Spleen (tissue), 11 donors: ENCODE data around the gene ENPEP. TPM values are rescaled to one million over a fixed set of nuclear protein-coding genes. Genes with fewer than 3 reads are reported as not detected.

Experiments used
- polyA plus RNA-seq, 3 donors: library from polyadenylated mRNA; stranded (reverse); fragments of 200-250 nt; gene quantifications; one replicate each; pipeline ENCODE4 v1.2.1, GENCODE V29; 2013
- small RNA-seq, 4 donors: library from RNA; depleted of rRNA; stranded (forward); fragments of <200 nt; gene quantifications; one replicate each; pipeline ENCODE3, GENCODE V24; 2016
- total RNA-seq, 7 donors: library from RNA; depleted of rRNA in 3 of 7; stranded (reverse); fragments of >200 nt in 3 of 7; fragmentation: NEBNext Ultra II Directional in 4 of 7; extraction: Animal tissue kit (Norgen Biotek cat#: 25700) in 4 of 7; gene quantifications; one replicate each; pipeline versions ENCODE4 v1.1.0 to v1.2.1, GENCODE V29; 2016 to 2021
- donor health status: healthy with polysubstance abuse.
- donor health status: DM: no; HTN: no; CAD: no; lungs with moderate emphysema.
- donor health status: DM: no; HTN: no; CAD: no.
- donor health status: Bipolar disorder and iron deficiency.
- donor health status: healthy.
- donor health status: DM: no; HTN: no; CAD: no.
- donor health status: DM: yes; HTN: yes; CAD: no.

The ENPEP gene
- total and polyA plus RNA-seq, 10 donors = 1.8 to 48.3 (median 30.3) TPM

Small RNA genes within 50 kb of the gene (small RNA-seq; reads per million reads assigned to genes)
- 0 reads per million in 4 donors for gene RF00494

Other genes starting within 250 kb of the ENPEP start
- not detected for gene PITX2, start 146.9 kb downstream of the ENPEP start, total RNA-seq
- under 1 TPM in 1 of 3 donors, not detected in 2; 0.12 TPM for gene PITX2, start 146.9 kb downstream of the ENPEP start, polyA plus RNA-seq